ENCODE data around the gene GNG8. TPM values are rescaled to one million over a fixed set of nuclear protein-coding genes. Genes with fewer than 3 reads are reported as not detected.

The GNG8 gene
- total and polyA plus RNA-seq, 2 experiments from 2014 or later, result 5.9 TPM; not detected in 1

GRCh38 chr19:46586294-46586693 lies 49.7 kb downstream of the GNG8 start:
- H3K4me1 ChIP-seq (ENCODE audit: insufficient read depth), result no peaks in the 10 kb centered on the region
- no peaks in the 10 kb centered on the region for H3K36me3 ChIP-seq (ENCODE audit: insufficient read depth)
- Mint-ChIP-seq H3K4me1 (no peaks in the 10 kb centered on the region), H3K36me3 (ENCODE audit: low read depth) (no peaks in the 10 kb centered on the region), H3K4me3 (no peak overlapping the region), H3K9me3 (no peaks in the 10 kb centered on the region; the same call in 2 of the 3 replicates), H3K27me3 (ENCODE audit: insufficient read depth, low read depth, poor library complexity) (peaks cover 2% of the 10 kb centered on the region), H3K27ac (no peak overlapping the region)
- H3K27me3 ChIP-seq (ENCODE audit: insufficient read depth), result no peaks in the 10 kb centered on the region
- H4K20me1 ChIP-seq (replicated peaks; ENCODE audit: insufficient read depth), result no peaks in the 10 kb centered on the region
- H3K27ac ChIP-seq (ENCODE audit: low read depth), result no peak overlapping the region
- no peak for TF ChIP-seq POLR2AphosphoS5 (IDR thresholded peaks at IDR 0.05; ENCODE audit: low read depth)
- H2AFZ ChIP-seq, result no peak overlapping the region
- no peak for DNase-seq (ENCODE audit: low spot score)
- H3K79me2 ChIP-seq (replicated peaks; ENCODE audit: insufficient read depth), result no peaks in the 10 kb centered on the region
- 0 out of 2 replicates have a peak, but pooled peaks cover 3% of the 10 kb centered on the region for H3K9me2 ChIP-seq (ENCODE audit: insufficient read depth)
- H3F3A ChIP-seq (replicated peaks; ENCODE audit: low read depth), result no peaks in the 10 kb centered on the region
- no peak overlapping the region for H3K4me2 ChIP-seq
- no peak overlapping the region for H3K4me3 ChIP-seq
- no peak for ATAC-seq

- Histone ChIP-seq H3K4me3 (no peak overlapping the region), H3K36me3 (ENCODE audit: insufficient read depth) (no peaks in the 10 kb centered on the region), H3K9me2 (ENCODE audit: insufficient read depth) (0 out of 2 replicates have a peak, but pooled peaks cover 3% of the 10 kb centered on the region), H4K20me1 (replicated peaks; ENCODE audit: insufficient read depth) (no peaks in the 10 kb centered on the region), H3F3A (replicated peaks; ENCODE audit: low read depth) (no peaks in the 10 kb centered on the region), H3K79me2 (replicated peaks; ENCODE audit: insufficient read depth) (no peaks in the 10 kb centered on the region), H3K27ac (ENCODE audit: low read depth) (no peak overlapping the region), H3K4me2 (no peak overlapping the region), H3K27me3 (ENCODE audit: insufficient read depth) (no peaks in the 10 kb centered on the region), H2AFZ (no peak overlapping the region), H3K4me1 (ENCODE audit: insufficient read depth) (no peaks in the 10 kb centered on the region)
- TF ChIP-seq CTCF (conservative IDR thresholded peaks at IDR 0.05; ENCODE audit: low read depth in 2 of 2) (no peak), CREB1 (CRISPR knock-in tag; IDR thresholded peaks at IDR 0.05; ENCODE audit: low read depth) (no peak), ZNF462 (CRISPR knock-in tag; IDR thresholded peaks at IDR 0.05) (no peak), ZNF331 (CRISPR knock-in tag; IDR thresholded peaks at IDR 0.05; ENCODE audit: low read depth) (no peak), JUNB (IDR thresholded peaks at IDR 0.05; ENCODE audit: unreplicated experiment) (no peak)
- Mint-ChIP-seq H3K27ac (no peak overlapping the region), H3K27me3 (ENCODE audit: insufficient read depth, low read depth, poor library complexity) (peaks cover 2% of the 10 kb centered on the region), H3K4me1 (no peaks in the 10 kb centered on the region), H3K36me3 (ENCODE audit: low read depth) (no peaks in the 10 kb centered on the region), H3K9me3 (no peaks in the 10 kb centered on the region), H3K4me3 (no peak overlapping the region)
- DNase-seq (ENCODE audit: low spot score), result no peak
- no peak for ATAC-seq
These were observed 50.5 kb downstream of the GNG8 start for GRCh38 chr19:46585539-46585938.

Measured in GM23338 (cell line).